ENCODE data around the gene ZNF213.
A peak's percentile ranks its signal among the peaks of the same experiment; 100 is the strongest.

ZNF213 gene

GRCh38 chr16:3101018-3101840 is 33.6 kb upstream of the ZNF213 start:
- DNase-seq (ENCODE audit: low spot score): peak; percentile 62

GRCh38 chr16:3101841-3102470 is 32.9 kb upstream of the ZNF213 start:
- DNase-seq (ENCODE audit: low spot score): no peak

GRCh38 chr16:3106205-3106928 is 28.5 kb upstream of the ZNF213 start:
- peak; percentile 98 for DNase-seq (ENCODE audit: low spot score)

- no peak for DNase-seq (ENCODE audit: low spot score)
Measured at GRCh38 chr16:3112058-3112880, 22.6 kb upstream of the ZNF213 start, which contains the start of gene ZNF205. ZNF205 (plus strand) TSS chr16:3112586; CDS start chr16:3113431, 845 bp downstream.

- DNase-seq (ENCODE audit: low spot score): no peak
Measured at GRCh38 chr16:3112881-3113574, 21.8 kb upstream of the ZNF213 start.

- no peak for DNase-seq (ENCODE audit: low spot score)
Measured at GRCh38 chr16:3113765-3114479, 20.9 kb upstream of the ZNF213 start.

GRCh38 chr16:3115003-3115402 is 19.8 kb upstream of the ZNF213 start:
- no peak for DNase-seq (ENCODE audit: low spot score)

- no peak for DNase-seq (ENCODE audit: low spot score)
Measured at GRCh38 chr16:3115561-3115960, 19.3 kb upstream of the ZNF213 start.

- DNase-seq (ENCODE audit: low spot score): no peak
Measured at GRCh38 chr16:3118204-3118790, 16.5 kb upstream of the ZNF213 start.

GRCh38 chr16:3118846-3119245 is 16.0 kb upstream of the ZNF213 start:
- no peak for DNase-seq (ENCODE audit: low spot score)

- no peak for DNase-seq (ENCODE audit: low spot score)
Measured at GRCh38 chr16:3119286-3119685, 15.5 kb upstream of the ZNF213 start.

- no peak for DNase-seq (ENCODE audit: low spot score)
Measured at GRCh38 chr16:3119701-3120408, 15.0 kb upstream of the ZNF213 start.

GRCh38 chr16:3120435-3120834 is 14.4 kb upstream of the ZNF213 start:
- no peak for DNase-seq (ENCODE audit: low spot score)

- DNase-seq (ENCODE audit: low spot score): no peak
Measured at GRCh38 chr16:3121851-3122467, 12.9 kb upstream of the ZNF213 start.

GRCh38 chr16:3122926-3123570 is 11.8 kb upstream of the ZNF213 start:
- DNase-seq (ENCODE audit: low spot score): no peak

GRCh38 chr16:3123986-3124886 is 10.6 kb upstream of the ZNF213 start:
- peak; percentile 91 for DNase-seq (ENCODE audit: low spot score)

- DNase-seq (ENCODE audit: low spot score): no peak
Measured at GRCh38 chr16:3127745-3128144, 7.1 kb upstream of the ZNF213 start.
